Naive thymus-derived CD4-positive, alpha-beta T cell (primary cell): Measurements from ENCODE around the gene MYRF. TPM values are rescaled to one million over a fixed set of nuclear protein-coding genes. Genes with fewer than 3 reads are reported as not detected.
A peak's percentile ranks its signal among the peaks of the same experiment; 100 is the strongest.

Source experiments
- ATAC-seq: fragments of 150-1000 bp; cut with Tn5 transposase; 2 replicates; pipeline ENCODE4 v1.10.0; 2021; ENCODE audit warnings: mild to moderate bottlenecking, moderate library complexity
- CTCF ChIA-PET: fragments of 350-600 bp; sonication (Branson Sonifier 250); formaldehyde crosslinking; loops from one replicate; lab custom pipeline; 2021; ENCODE audit warnings: antibody characterized with exemption; lab: Charles Lee
- POLR2A ChIA-PET: fragments of 350-600 bp; sonication (Branson Sonifier 250); formaldehyde crosslinking; loops from one replicate; lab custom pipeline; 2021; ENCODE audit warnings: antibody characterized with exemption, inconsistent platforms; lab: Charles Lee
- DNase-seq, 9 donors: peaks; one replicate each; pipeline versions ENCODE4 v3.0.0 to v3.0.0-alpha.2; 2020 to 2022; ENCODE audit warnings: mixed read lengths in 1 of 9
- H3K27ac ChIP-seq: one replicate; pipeline ENCODE4 v1.7.0; 2013; ENCODE audit warnings: mild to moderate bottlenecking, low read depth, low read length, moderate library complexity
- H3K27me3 ChIP-seq, 2 donors: one replicate each; pipeline ENCODE4 v1.7.0; 2013; ENCODE audit warnings: low read length in 2 of 2, mild to moderate bottlenecking in 2 of 2, moderate library complexity in 2 of 2; ENCODE audit not compliant: control insufficient read depth in 2 of 2, insufficient read depth in 2 of 2
- H3K36me3 ChIP-seq, 3 experiments: 1 replicate in 2 of 3; 2 replicates in 1 of 3; pipeline ENCODE4 v1.7.0; 2013; ENCODE audit warnings: low read length in 3 of 3, mild to moderate bottlenecking in 3 of 3, moderate library complexity in 1 of 3; ENCODE audit not compliant: insufficient read depth in 3 of 3, control insufficient read depth in 2 of 3
- H3K4me1 ChIP-seq, 2 donors: one replicate each; pipeline ENCODE4 v1.7.0; 2013; ENCODE audit warnings: low read length in 2 of 2, mild to moderate bottlenecking in 2 of 2, moderate library complexity in 1 of 2; ENCODE audit not compliant: control insufficient read depth in 2 of 2, insufficient read depth in 2 of 2
- H3K4me3 ChIP-seq: 2 replicates; pipeline ENCODE4 v1.7.0; 2013; ENCODE audit warnings: mild to moderate bottlenecking, low read length
- H3K9me3 ChIP-seq, 3 experiments: 1 replicate in 2 of 3; 2 replicates in 1 of 3; pipeline ENCODE4 v1.7.0; 2013; ENCODE audit warnings: low read length in 3 of 3; ENCODE audit not compliant: control insufficient read depth in 2 of 3
- H3K27ac Mint-ChIP-seq, 9 donors: one replicate each; pipeline ENCODE4 v1.8.0; 2020 to 2022; ENCODE audit warnings: mixed read lengths in 9 of 9, mild to moderate bottlenecking in 8 of 9, moderate library complexity in 5 of 9, inconsistent platforms in 2 of 9
- H3K27me3 Mint-ChIP-seq, 5 donors: one replicate each; pipeline ENCODE4 v1.8.0; 2021 to 2022; ENCODE audit warnings: mixed read lengths in 5 of 5, mild to moderate bottlenecking in 1 of 5
- H3K36me3 Mint-ChIP-seq, 5 donors: one replicate each; pipeline ENCODE4 v1.8.0; 2020 to 2022; ENCODE audit warnings: mixed read lengths in 5 of 5, mild to moderate bottlenecking in 3 of 5, inconsistent platforms in 1 of 5
- H3K4me1 Mint-ChIP-seq, 7 donors: one replicate each; pipeline ENCODE4 v1.8.0; 2020 to 2022; ENCODE audit warnings: mixed read lengths in 7 of 7, mild to moderate bottlenecking in 3 of 7, inconsistent platforms in 1 of 7
- H3K4me3 Mint-ChIP-seq, 10 donors: one replicate each; pipeline ENCODE4 v1.8.0; 2020 to 2022; ENCODE audit warnings: mild to moderate bottlenecking in 10 of 10, mixed read lengths in 10 of 10, moderate library complexity in 6 of 10, inconsistent platforms in 2 of 10
- H3K9me3 Mint-ChIP-seq, 11 donors: one replicate each; pipeline ENCODE4 v1.8.0; 2020 to 2022; ENCODE audit warnings: mixed read lengths in 11 of 11, mild to moderate bottlenecking in 4 of 11, inconsistent platforms in 1 of 11, moderate library complexity in 1 of 11
- intact Hi-C, 2 donors: fragments of 100-400 bp; cut with micrococcal nuclease; formaldehyde crosslinking; loops; one replicate each; pipeline ENCODE4 v1.15.1; 2023
- polyA plus RNA-seq, 2 donors: library from polyadenylated mRNA; unstranded; fragments of 300-500 nt; fragmentation: Illumina TruSeq; gene quantifications; one replicate each; pipeline ENCODE4 v1.2.3, GENCODE V29; 2021
- total RNA-seq, 6 experiments: library from RNA in 5 of 6; stranded (reverse) in 5 of 6; gene quantifications; 1 replicate in 5 of 6; 2 replicates in 1 of 6; pipeline ENCODE4 v1.2.3 and lab custom pipeline; 2021 to 2026

The MYRF gene
- total and polyA plus RNA-seq, 7 experiments from 2014 or later = 0.19 to 1.5 (median 0.36) TPM; not detected in 1

- POLR2A ChIA-PET = no interaction called here
- H3K27me3 ChIP-seq = no peaks in the 10 kb centered on the region
- H3K4me3 Mint-ChIP-seq = no peak overlapping the region
Measured at GRCh38 chr11:61771985-61772455, 19.6 kb downstream of the MYRF start.

GRCh38 chr11:61773356-61773755 is 20.9 kb downstream of the MYRF start:
- Histone ChIP-seq H3K27ac (no peak overlapping the region), H3K27me3 (no peaks in the 10 kb centered on the region), H3K36me3 (no peaks in the 10 kb centered on the region), H3K4me3 (no peak overlapping the region), H3K4me1 (peaks cover 4 to 11% of the 10 kb centered on the region in 2 donors), H3K9me3 (no peaks in the 10 kb centered on the region)
- peaks cover 0 to 6% (median 0%) of the 10 kb centered on the region in 5 donors for H3K27me3 Mint-ChIP-seq
- ChIA-PET POLR2A (no interaction called here), CTCF (no interaction called here)
- H3K27ac Mint-ChIP-seq = no peak overlapping the region
- intact Hi-C loops = no loop called here
- no peak for ATAC-seq
- H3K36me3 Mint-ChIP-seq = no peaks in the 10 kb centered on the region
- no peaks in the 10 kb centered on the region for H3K9me3 Mint-ChIP-seq
- H3K4me3 Mint-ChIP-seq = no peak overlapping the region
- DNase-seq = no peak
- peaks cover 5 to 25% (median 10%) of the 10 kb centered on the region in 7 donors for H3K4me1 Mint-ChIP-seq

More at GRCh38 chr11:61771985-61772455, 19.6 kb downstream of the MYRF start:
- CTCF ChIA-PET = interaction anchor here (0.6 to 0.9 kb wide), 2 partner anchors 25 to 32 kb away, joined by 3 to 4 read pairs; no protein-coding TSS in a partner anchor
- Mint-ChIP-seq H3K27ac (peak overlapping the region in 1 of 9 donors; percentile 13), H3K27me3 (peaks cover 0 to 2% (median 0%) of the 10 kb centered on the region in 5 donors), H3K9me3 (no peaks in the 10 kb centered on the region), H3K4me1 (peaks cover 2 to 18% (median 6%) of the 10 kb centered on the region in 7 donors), H3K36me3 (no peaks in the 10 kb centered on the region)
- Histone ChIP-seq H3K9me3 (no peaks in the 10 kb centered on the region), H3K36me3 (no peaks in the 10 kb centered on the region), H3K4me1 (peaks cover 2 to 7% of the 10 kb centered on the region in 2 donors), H3K27ac (no peak overlapping the region), H3K4me3 (no peak overlapping the region)
- no peak for DNase-seq
- ATAC-seq = no peak
- intact Hi-C loops = no loop called here

- Mint-ChIP-seq H3K27ac (no peak overlapping the region), H3K4me3 (no peak overlapping the region), H3K27me3 (peaks cover 0 to 6% (median 0%) of the 10 kb centered on the region in 5 donors), H3K36me3 (no peaks in the 10 kb centered on the region), H3K9me3 (no peaks in the 10 kb centered on the region), H3K4me1 (peaks cover 5 to 25% (median 10%) of the 10 kb centered on the region in 7 donors)
- Histone ChIP-seq H3K4me1 (peaks cover 4 to 11% of the 10 kb centered on the region in 2 donors), H3K36me3 (no peaks in the 10 kb centered on the region), H3K27ac (no peak overlapping the region), H3K27me3 (no peaks in the 10 kb centered on the region), H3K4me3 (no peak overlapping the region), H3K9me3 (no peaks in the 10 kb centered on the region)
- CTCF ChIA-PET = no interaction called here
- POLR2A ChIA-PET = no interaction called here
- ATAC-seq = no peak
- no peak for DNase-seq
- intact Hi-C loops = no loop called here
Measured at GRCh38 chr11:61773809-61774208, 21.4 kb downstream of the MYRF start.

GRCh38 chr11:61774411-61774810 is 22.0 kb downstream of the MYRF start:
- no peaks in the 10 kb centered on the region for H3K36me3 Mint-ChIP-seq
- no peaks in the 10 kb centered on the region for H3K36me3 ChIP-seq
- H3K4me1 ChIP-seq = peaks cover 4 to 11% of the 10 kb centered on the region in 2 donors
- H3K27ac Mint-ChIP-seq = peak overlapping the region in 1 of 9 donors; percentile 4
- POLR2A ChIA-PET = no interaction called here
- ATAC-seq (no peak), DNase-seq (no peak)
- no peaks in the 10 kb centered on the region for H3K27me3 ChIP-seq
- intact Hi-C loops = no loop called here
- H3K4me1 Mint-ChIP-seq = peaks cover 5 to 25% (median 10%) of the 10 kb centered on the region in 7 donors
- H3K27ac ChIP-seq = no peak overlapping the region
- CTCF ChIA-PET = no interaction called here
- H3K4me3 Mint-ChIP-seq = no peak overlapping the region
- no peaks in the 10 kb centered on the region for H3K9me3 Mint-ChIP-seq
- H3K9me3 ChIP-seq = no peaks in the 10 kb centered on the region
- no peak overlapping the region for H3K4me3 ChIP-seq
- H3K27me3 Mint-ChIP-seq = peaks cover 0 to 6% (median 0%) of the 10 kb centered on the region in 5 donors

GRCh38 chr11:61775106-61775505 is 22.7 kb downstream of the MYRF start:
- CTCF ChIA-PET = interaction anchor here (0.5 kb wide), 1 partner anchor 15 kb away, joined by 3 read pairs; no protein-coding TSS in a partner anchor

GRCh38 chr11:61775606-61776554 is 23.4 kb downstream of the MYRF start:
- ATAC-seq = peak; percentile 19
- Histone ChIP-seq H3K27me3 (no peaks in the 10 kb centered on the region), H3K36me3 (no peaks in the 10 kb centered on the region), H3K27ac (no peak overlapping the region), H3K4me3 (no peak overlapping the region), H3K4me1 (peaks cover 4 to 11% of the 10 kb centered on the region in 2 donors), H3K9me3 (no peaks in the 10 kb centered on the region)
- Mint-ChIP-seq H3K9me3 (no peaks in the 10 kb centered on the region), H3K27ac (peak overlapping the region in 3 of 9 donors; percentile 13 to 43 (median 36)), H3K27me3 (peaks cover 0 to 6% (median 0%) of the 10 kb centered on the region in 5 donors), H3K4me1 (peaks cover 5 to 25% (median 10%) of the 10 kb centered on the region in 7 donors), H3K36me3 (no peaks in the 10 kb centered on the region), H3K4me3 (peak overlapping the region in 7 of 10 donors; percentile 12 to 77 (median 68))
- no peak for DNase-seq
- POLR2A ChIA-PET = no interaction called here
- intact Hi-C loops = loop anchor here (1.0 to 2.0 kb wide), 2 partner anchors 23 to 29 kb away; partner anchors contain the start of gene MYRF (in 2 of the 2)
- CTCF ChIA-PET = interaction anchor here (0.5 kb wide), 1 partner anchor 16 kb away, joined by 3 read pairs; no protein-coding TSS in a partner anchor

More at GRCh38 chr11:61775106-61775505, 22.7 kb downstream of the MYRF start:
- intact Hi-C loops = no loop called here
- DNase-seq = no peak
- H3K9me3 Mint-ChIP-seq = no peaks in the 10 kb centered on the region
- H3K36me3 Mint-ChIP-seq = no peaks in the 10 kb centered on the region
- peak overlapping the region in 2 of 9 donors; percentile 4 to 20 for H3K27ac Mint-ChIP-seq
- no peak overlapping the region for H3K4me3 ChIP-seq
- ATAC-seq = no peak
- H3K4me1 Mint-ChIP-seq = peaks cover 5 to 25% (median 10%) of the 10 kb centered on the region in 7 donors
- peaks cover 4 to 11% of the 10 kb centered on the region in 2 donors for H3K4me1 ChIP-seq
- H3K27ac ChIP-seq = no peak overlapping the region
- POLR2A ChIA-PET = no interaction called here
- H3K9me3 ChIP-seq = no peaks in the 10 kb centered on the region
- no peaks in the 10 kb centered on the region for H3K36me3 ChIP-seq
- H3K27me3 ChIP-seq = no peaks in the 10 kb centered on the region
- no peak overlapping the region for H3K4me3 Mint-ChIP-seq
- peaks cover 0 to 6% (median 0%) of the 10 kb centered on the region in 5 donors for H3K27me3 Mint-ChIP-seq
